Stimulated activated CD4-positive, alpha-beta T cell treated with anti-CD3 and anti-CD28 coated beads, TNF-alpha, amount 100 ng/mL, for 24 hours (primary cell): ENCODE results near the gene TSHR.
"Not testable (repeated sequence)": the region's sequence is repeated elsewhere in the genome, so short reads cannot be mapped to it uniquely, and the experiment has no call there.

ENCODE experiments used
- DNase-seq, 3 experiments: peaks; one replicate each; pipeline ENCODE4 v3.0.0-alpha.2; 2020; ENCODE audit warnings: low read depth in 3 of 3

TSHR gene

GRCh38 chr14:80951491-80951890 lies 3.9 kb upstream of the TSHR start:
- no peak for DNase-seq

- DNase-seq = not testable (repeated sequence)
These were observed 2.2 kb upstream of the TSHR start for GRCh38 chr14:80953211-80953610.

GRCh38 chr14:80954687-80955299 lies 628 bp upstream of the TSHR start:
- peak; percentile 51 to 64 (median 61) for DNase-seq

- no peak for DNase-seq
These were observed 681 bp downstream of the TSHR start for GRCh38 chr14:80956102-80956501.

- no peak for DNase-seq
These were observed 1.5 kb downstream of the TSHR start for GRCh38 chr14:80956922-80957321.

- no peak for DNase-seq
These were observed 2.2 kb downstream of the TSHR start for GRCh38 chr14:80957613-80958012.

- DNase-seq = no peak
These were observed 2.8 kb downstream of the TSHR start for GRCh38 chr14:80958226-80958625.

- DNase-seq = no peak
These were observed 3.5 kb downstream of the TSHR start for GRCh38 chr14:80958939-80959338.

- DNase-seq = peak in 2 of 3 experiments; percentile 37 to 42
These were observed 4.1 kb downstream of the TSHR start for GRCh38 chr14:80959496-80959895.

- DNase-seq = no peak
These were observed 9.6 kb downstream of the TSHR start for GRCh38 chr14:80965037-80965436.

- DNase-seq = no peak
These were observed 18.7 kb downstream of the TSHR start for GRCh38 chr14:80973931-80974641.

- DNase-seq = no peak
These were observed 19.3 kb downstream of the TSHR start for GRCh38 chr14:80974679-80975078.

- no peak for DNase-seq
These were observed 21.8 kb downstream of the TSHR start for GRCh38 chr14:80977221-80977620.

- DNase-seq = no peak
These were observed 23.0 kb downstream of the TSHR start for GRCh38 chr14:80978403-80978802.

GRCh38 chr14:80979951-80980350 lies 24.5 kb downstream of the TSHR start:
- no peak for DNase-seq

- DNase-seq = no peak
These were observed 25.7 kb downstream of the TSHR start for GRCh38 chr14:80981156-80981555.

- DNase-seq = no peak
These were observed 26.3 kb downstream of the TSHR start for GRCh38 chr14:80981673-80982072.

GRCh38 chr14:80982711-80983110 lies 27.3 kb downstream of the TSHR start:
- DNase-seq = no peak

- DNase-seq = peak; percentile 32 to 52 (median 40)
These were observed 32.0 kb downstream of the TSHR start for GRCh38 chr14:80987235-80988032.

GRCh38 chr14:80988192-80988591 lies 32.8 kb downstream of the TSHR start:
- DNase-seq = no peak

GRCh38 chr14:80988735-80989429 lies 33.5 kb downstream of the TSHR start:
- DNase-seq = no peak

- no peak for DNase-seq
These were observed 37.2 kb downstream of the TSHR start for GRCh38 chr14:80992580-80992979.
